Measurements from ENCODE around the gene PLXNA4.

DNA sequence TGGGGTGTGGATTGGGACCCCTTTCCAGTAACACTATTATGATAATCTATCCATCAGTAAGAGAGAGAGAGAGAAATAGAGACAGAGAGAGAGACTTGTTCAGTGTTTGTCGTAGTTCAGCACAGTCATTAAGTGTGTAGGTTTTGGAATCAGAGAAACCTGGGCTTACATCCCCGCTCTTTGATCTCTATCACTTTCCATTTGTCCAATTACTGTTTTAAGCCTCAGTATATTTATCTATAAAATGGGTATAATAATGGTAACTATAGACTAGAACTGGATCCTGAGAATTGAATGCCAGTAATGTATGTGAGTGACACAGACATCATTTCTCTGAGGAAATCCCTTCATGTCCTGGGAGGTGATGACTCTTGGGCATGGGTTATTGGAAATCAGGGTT, 460.5 kb downstream of the PLXNA4 start:
- TF ChIP-seq POLR2A (IDR thresholded peaks at IDR 0.05; ENCODE audit: low read length) (no peak), GATA1 (IDR thresholded peaks at IDR 0.05; ENCODE audit: low read depth, low read length) (no peak)

Measured in erythroblast (primary cell).